Measurements from ENCODE around the gene PODXL.
A peak's percentile ranks its signal among the peaks of the same experiment; 100 is the strongest.

The PODXL gene

DNA sequence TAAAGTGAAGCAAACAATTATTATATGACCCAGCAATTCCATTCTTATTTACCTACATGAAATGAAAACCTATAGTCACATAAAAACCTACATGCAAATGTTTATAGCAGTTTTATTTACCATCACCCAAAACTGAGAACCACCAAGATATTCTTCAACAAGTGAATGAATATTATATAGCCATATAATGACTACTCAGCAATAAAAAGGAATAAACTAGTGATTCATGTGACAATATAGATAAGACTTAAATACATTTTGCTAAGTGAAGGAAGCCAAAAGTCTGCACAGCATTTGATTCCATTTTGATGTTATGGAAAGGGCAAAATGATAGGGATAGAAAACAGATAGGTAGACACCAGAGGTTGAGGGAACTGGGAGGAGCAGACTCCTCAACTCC, 31.7 kb downstream of the PODXL start:
- Histone ChIP-seq H3K9me2 (ENCODE audit: low read depth, low read length) (no peaks in the 10 kb centered on the region), H3K4me1 (ENCODE audit: insufficient read depth, low read length, severe bottlenecking) (no peaks in the 10 kb centered on the region), H3K36me3 (ENCODE audit: insufficient read depth, low read length) (no peaks in the 10 kb centered on the region), H3F3A (ENCODE audit: insufficient read depth, low read length) (no peaks in the 10 kb centered on the region), H3K27ac (ENCODE audit: low read depth, low read length, poor library complexity, severe bottlenecking) (no peak overlapping the region), H3K4me3 (ENCODE audit: low read depth, low read length, poor library complexity, severe bottlenecking) (no peak overlapping the region), H3K27me3 (ENCODE audit: insufficient read depth, low read length) (peaks cover 15% of the 10 kb centered on the region), H3K9ac (ENCODE audit: low read length) (no peak overlapping the region), H3K9me3 (ENCODE audit: low read length) (no peaks in the 10 kb centered on the region), H3K4me2 (ENCODE audit: low read length) (no peak overlapping the region), H4K20me1 (ENCODE audit: insufficient read depth, low read length) (no peaks in the 10 kb centered on the region), H2AFZ (ENCODE audit: low read length) (no peak overlapping the region), H3K79me2 (ENCODE audit: insufficient read depth, low read length) (no peaks in the 10 kb centered on the region)
- TF ChIP-seq, protein P1, sequence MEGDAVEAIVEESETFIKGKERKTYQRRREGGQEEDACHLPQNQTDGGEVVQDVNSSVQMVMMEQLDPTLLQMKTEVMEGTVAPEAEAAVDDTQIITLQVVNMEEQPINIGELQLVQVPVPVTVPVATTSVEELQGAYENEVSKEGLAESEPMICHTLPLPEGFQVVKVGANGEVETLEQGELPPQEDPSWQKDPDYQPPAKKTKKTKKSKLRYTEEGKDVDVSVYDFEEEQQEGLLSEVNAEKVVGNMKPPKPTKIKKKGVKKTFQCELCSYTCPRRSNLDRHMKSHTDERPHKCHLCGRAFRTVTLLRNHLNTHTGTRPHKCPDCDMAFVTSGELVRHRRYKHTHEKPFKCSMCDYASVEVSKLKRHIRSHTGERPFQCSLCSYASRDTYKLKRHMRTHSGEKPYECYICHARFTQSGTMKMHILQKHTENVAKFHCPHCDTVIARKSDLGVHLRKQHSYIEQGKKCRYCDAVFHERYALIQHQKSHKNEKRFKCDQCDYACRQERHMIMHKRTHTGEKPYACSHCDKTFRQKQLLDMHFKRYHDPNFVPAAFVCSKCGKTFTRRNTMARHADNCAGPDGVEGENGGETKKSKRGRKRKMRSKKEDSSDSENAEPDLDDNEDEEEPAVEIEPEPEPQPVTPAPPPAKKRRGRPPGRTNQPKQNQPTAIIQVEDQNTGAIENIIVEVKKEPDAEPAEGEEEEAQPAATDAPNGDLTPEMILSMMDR (IDR thresholded peaks at IDR 0.05; ENCODE audit: low read length), result no peak
- no peak for TF ChIP-seq EZH2 (IDR thresholded peaks at IDR 0.05; ENCODE audit: borderline replicate concordance, low read length)

DNA sequence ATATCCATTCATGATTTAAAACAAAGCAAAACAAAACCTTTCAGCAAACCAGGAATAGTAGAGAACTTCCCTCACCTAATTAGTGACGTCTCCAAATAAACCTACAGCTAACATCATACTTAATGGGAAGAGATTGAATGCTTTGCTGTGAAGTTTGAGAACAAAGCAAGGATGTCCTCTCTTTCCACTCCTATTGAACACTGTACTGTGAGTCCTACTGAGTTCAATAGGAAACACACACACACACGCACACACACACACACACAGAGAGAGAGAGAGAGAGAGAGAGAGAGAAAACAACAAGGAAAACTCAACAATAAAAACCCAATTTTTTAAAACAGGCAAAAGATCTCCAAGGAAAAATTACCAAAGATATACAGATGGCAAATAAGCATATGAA, 32.3 kb downstream of the PODXL start:
- TF ChIP-seq, protein P1 (IDR thresholded peaks at IDR 0.05; ENCODE audit: low read length), result no peak
- no peak for TF ChIP-seq EZH2 (IDR thresholded peaks at IDR 0.05; ENCODE audit: borderline replicate concordance, low read length)
- no peak overlapping the region for H3K27ac ChIP-seq (ENCODE audit: low read depth, low read length, poor library complexity, severe bottlenecking)
- H3K9me2 ChIP-seq (ENCODE audit: low read depth, low read length), result no peaks in the 10 kb centered on the region
- no peaks in the 10 kb centered on the region for H3F3A ChIP-seq (ENCODE audit: insufficient read depth, low read length)
- no peaks in the 10 kb centered on the region for H4K20me1 ChIP-seq (ENCODE audit: insufficient read depth, low read length)
- no peak overlapping the region for H3K4me3 ChIP-seq (ENCODE audit: low read depth, low read length, poor library complexity, severe bottlenecking)
- H3K4me2 ChIP-seq (ENCODE audit: low read length), result no peak overlapping the region
- H3K9ac ChIP-seq (ENCODE audit: low read length), result no peak overlapping the region
- no peaks in the 10 kb centered on the region for H3K9me3 ChIP-seq (ENCODE audit: low read length)
- H3K27me3 ChIP-seq (ENCODE audit: insufficient read depth, low read length), result peaks cover 15% of the 10 kb centered on the region
- no peaks in the 10 kb centered on the region for H3K36me3 ChIP-seq (ENCODE audit: insufficient read depth, low read length)
- no peak overlapping the region for H2AFZ ChIP-seq (ENCODE audit: low read length)
- H3K4me1 ChIP-seq (ENCODE audit: insufficient read depth, low read length, severe bottlenecking), result no peaks in the 10 kb centered on the region
- H3K79me2 ChIP-seq (ENCODE audit: insufficient read depth, low read length), result no peaks in the 10 kb centered on the region

DNA sequence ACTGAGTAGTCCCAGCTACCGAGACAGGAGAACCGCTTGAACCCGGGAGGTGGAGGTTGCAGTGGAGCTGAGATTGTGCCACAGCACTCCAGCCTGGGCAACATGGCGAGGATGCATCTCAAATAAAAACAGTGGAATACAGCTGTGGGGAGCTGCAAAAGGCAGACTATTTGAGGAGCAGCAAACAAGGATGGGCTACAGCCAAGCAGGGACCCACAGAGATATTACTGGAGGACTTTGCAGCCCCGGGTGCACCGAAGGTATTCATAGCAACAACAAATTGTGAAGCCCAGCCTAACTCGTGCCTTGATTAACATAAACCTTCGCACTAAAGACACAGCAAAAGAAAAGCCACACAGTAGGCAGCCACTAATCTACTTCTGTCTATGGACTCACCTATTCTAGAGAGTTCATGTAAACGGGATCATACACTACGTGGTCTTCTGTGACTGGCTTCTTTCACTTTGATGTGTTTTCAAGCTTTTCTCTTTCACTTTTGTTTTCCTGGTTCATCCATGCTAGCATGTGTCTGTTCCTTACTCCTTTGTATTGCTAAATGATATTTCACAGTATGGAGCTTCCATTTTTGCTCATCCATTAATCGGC, 34.0 kb downstream of the PODXL start:
- no peaks in the 10 kb centered on the region for H4K20me1 ChIP-seq (ENCODE audit: insufficient read depth, low read length)
- no peaks in the 10 kb centered on the region for H3K79me2 ChIP-seq (ENCODE audit: insufficient read depth, low read length)
- H3K27me3 ChIP-seq (ENCODE audit: insufficient read depth, low read length), result peaks cover 10% of the 10 kb centered on the region; the same call in 1 of the 2 replicates
- TF ChIP-seq EZH2 (IDR thresholded peaks at IDR 0.05; ENCODE audit: borderline replicate concordance, low read length), result no peak
- TF ChIP-seq, protein P1 (IDR thresholded peaks at IDR 0.05; ENCODE audit: low read length), result no peak
- no peak overlapping the region for H3K4me3 ChIP-seq (ENCODE audit: low read depth, low read length, poor library complexity, severe bottlenecking)
- H3F3A ChIP-seq (ENCODE audit: insufficient read depth, low read length), result no peaks in the 10 kb centered on the region
- H2AFZ ChIP-seq (ENCODE audit: low read length), result no peak overlapping the region
- no peaks in the 10 kb centered on the region for H3K9me3 ChIP-seq (ENCODE audit: low read length)
- no peaks in the 10 kb centered on the region for H3K36me3 ChIP-seq (ENCODE audit: insufficient read depth, low read length)
- H3K4me2 ChIP-seq (ENCODE audit: low read length), result peak overlapping the region; percentile 16; the same call in 1 of the 2 replicates
- no peak overlapping the region for H3K27ac ChIP-seq (ENCODE audit: low read depth, low read length, poor library complexity, severe bottlenecking)
- H3K9ac ChIP-seq (ENCODE audit: low read length), result no peak overlapping the region
- H3K9me2 ChIP-seq (ENCODE audit: low read depth, low read length), result no peaks in the 10 kb centered on the region
- H3K4me1 ChIP-seq (ENCODE audit: insufficient read depth, low read length, severe bottlenecking), result no peaks in the 10 kb centered on the region
